Measurements from ENCODE around the gene FAM83G. TPM values are rescaled to one million over a fixed set of nuclear protein-coding genes. Genes with fewer than 3 reads are reported as not detected.

The FAM83G gene
- total RNA-seq, 1 donor from 2014 or later, result 36.1 TPM

GRCh38 chr17:18978655-18979054 is 25.9 kb downstream of the FAM83G start:
- Histone ChIP-seq H3K27ac (no peak overlapping the region), H3K9me3 (no peaks in the 10 kb centered on the region), H3K4me3 (no peak overlapping the region), H3K4me1 (peaks cover 17% of the 10 kb centered on the region), H3K27me3 (no peaks in the 10 kb centered on the region), H3K36me3 (peaks cover 0 to 12% of the 10 kb centered on the region in 2 donors)
- intact Hi-C loops (cut with DNase I), result no loop called here
- DNase-seq (ENCODE audit: extremely low spot score in 2 of 2), result no peak
- TF ChIP-seq CTCF (IDR thresholded peaks at IDR 0.05), result no peak
- TF ChIP-seq POLR2A (IDR thresholded peaks at IDR 0.05), result no peak
- TF ChIP-seq POLR2AphosphoS5 (IDR thresholded peaks at IDR 0.05; ENCODE audit: insufficient read depth in 1 of 2, low read depth in 1 of 2), result no peak

GRCh38 chr17:18978050-18978449 is 26.5 kb downstream of the FAM83G start:
- no peak overlapping the region for H3K4me3 ChIP-seq
- no peak for DNase-seq (ENCODE audit: extremely low spot score in 2 of 2)
- H3K9me3 ChIP-seq, result no peaks in the 10 kb centered on the region
- H3K4me1 ChIP-seq, result peaks cover 17% of the 10 kb centered on the region
- H3K36me3 ChIP-seq, result peaks cover 0 to 12% of the 10 kb centered on the region in 2 donors
- no peak overlapping the region for H3K27ac ChIP-seq
- TF ChIP-seq CTCF (IDR thresholded peaks at IDR 0.05) (no peak), POLR2AphosphoS5 (IDR thresholded peaks at IDR 0.05; ENCODE audit: insufficient read depth in 1 of 2, low read depth in 1 of 2) (no peak), POLR2A (IDR thresholded peaks at IDR 0.05) (no peak)
- intact Hi-C loops (cut with DNase I), result no loop called here
- no peaks in the 10 kb centered on the region for H3K27me3 ChIP-seq

- Histone ChIP-seq H3K4me1 (peaks cover 13% of the 10 kb centered on the region), H3K9me3 (no peaks in the 10 kb centered on the region), H3K27me3 (no peaks in the 10 kb centered on the region), H3K27ac (no peak overlapping the region), H3K36me3 (peaks cover 0 to 12% of the 10 kb centered on the region in 2 donors), H3K4me3 (no peak overlapping the region)
- TF ChIP-seq CTCF (IDR thresholded peaks at IDR 0.05) (no peak), POLR2A (IDR thresholded peaks at IDR 0.05) (no peak), POLR2AphosphoS5 (IDR thresholded peaks at IDR 0.05; ENCODE audit: insufficient read depth in 1 of 2, low read depth in 1 of 2) (no peak)
- intact Hi-C loops (cut with DNase I), result no loop called here
- no peak for DNase-seq (ENCODE audit: extremely low spot score in 2 of 2)
Observed at GRCh38 chr17:18977646-18978045, 26.9 kb downstream of the FAM83G start.

- peaks cover 7% of the 10 kb centered on the region for H3K4me1 ChIP-seq
- H3K9me3 ChIP-seq, result no peaks in the 10 kb centered on the region
- no peak overlapping the region for H3K4me3 ChIP-seq
- DNase-seq (ENCODE audit: extremely low spot score in 2 of 2), result no peak
- no peak for TF ChIP-seq POLR2A (IDR thresholded peaks at IDR 0.05)
- no peak for TF ChIP-seq POLR2AphosphoS5 (IDR thresholded peaks at IDR 0.05; ENCODE audit: insufficient read depth in 1 of 2, low read depth in 1 of 2)
- TF ChIP-seq CTCF (IDR thresholded peaks at IDR 0.05), result no peak
- H3K27ac ChIP-seq, result no peak overlapping the region
- H3K27me3 ChIP-seq, result no peaks in the 10 kb centered on the region
- intact Hi-C loops (cut with DNase I), result no loop called here
- peaks cover 0 to 12% of the 10 kb centered on the region in 2 donors for H3K36me3 ChIP-seq
Observed at GRCh38 chr17:18977021-18977420, 27.5 kb downstream of the FAM83G start.

- Histone ChIP-seq H3K4me3 (no peak overlapping the region), H3K27ac (no peak overlapping the region), H3K27me3 (no peaks in the 10 kb centered on the region), H3K36me3 (peaks cover 0 to 16% of the 10 kb centered on the region in 2 donors), H3K4me1 (no peaks in the 10 kb centered on the region), H3K9me3 (no peaks in the 10 kb centered on the region)
- no peak for DNase-seq (ENCODE audit: extremely low spot score in 2 of 2)
- intact Hi-C loops (cut with DNase I), result no loop called here
- TF ChIP-seq CTCF (IDR thresholded peaks at IDR 0.05) (no peak), POLR2A (IDR thresholded peaks at IDR 0.05) (no peak), POLR2AphosphoS5 (IDR thresholded peaks at IDR 0.05; ENCODE audit: insufficient read depth in 1 of 2, low read depth in 1 of 2) (no peak)
Observed at GRCh38 chr17:18976201-18976600, 28.4 kb downstream of the FAM83G start.
